Pancreas (tissue), 10 donors: Measurements from ENCODE around the gene LCN10. TPM values are rescaled to one million over a fixed set of nuclear protein-coding genes. Genes with fewer than 3 reads are reported as not detected.
A peak's percentile ranks its signal among the peaks of the same experiment; 100 is the strongest.
"Not testable (repeated sequence)": the region's sequence is repeated elsewhere in the genome, so short reads cannot be mapped to it uniquely, and the experiment has no call there.

ENCODE experiments used
- ATAC-seq, 4 donors: fragments of 200-7000 bp; cut with Tn5 transposase; one replicate each; pipeline versions ENCODE4 v1.8.0 to v1.9.1; 2020; ENCODE audit warnings: mild to moderate bottlenecking in 4 of 4, moderate library complexity in 4 of 4
- DNase-seq, 6 donors: peaks; one replicate each; pipeline ENCODE4 v3.0.0-alpha.2; 2020
- FAIRE-seq: peaks from 2 replicates; lab custom pipeline; 2012; peaks lifted over from hg19 to GRCh38; lab: Jason Lieb, UNC
- H3K27ac ChIP-seq, 4 donors: fragments of 200-600 bp; sonication (generic); 1 replicate in 3 of 4; 2 replicates in 1 of 4; pipeline versions ENCODE4 v1.5.0 to v1.8.0; 2020
- H3K27me3 ChIP-seq, 4 donors: fragments of 200-600 bp; one replicate each; pipeline ENCODE4 v1.8.0; 2021
- H3K36me3 ChIP-seq, 3 donors: fragments of 200-600 bp; sonication (generic) in 1 of 3; one replicate each; pipeline versions ENCODE4 v1.5.0 to v1.8.0; 2020 to 2021
- H3K4me1 ChIP-seq, 3 donors: fragments of 200-600 bp; one replicate each; pipeline ENCODE4 v1.8.0; 2021
- H3K4me3 ChIP-seq, 4 donors: fragments of 200-600 bp; sonication (generic) in 2 of 4; one replicate each; pipeline versions ENCODE4 v1.5.0 to v1.8.0; 2020 to 2021
- H3K9me3 ChIP-seq, 4 donors: fragments of 200-600 bp; one replicate each; pipeline ENCODE4 v1.8.0; 2021
- CTCF ChIP-seq, 4 donors: fragments of 200-600 bp; sonication (generic) in 3 of 4; IDR thresholded peaks; one replicate each; pipeline versions ENCODE4 v1.5.0 to v1.8.0; 2021; ENCODE audit warnings: antibody characterized with exemption in 4 of 4
- WGBS, 2 donors: extraction: QIAGEN DNeasy Blood & Tissue Kit; methylation state at CpG; one replicate each; pipeline ENCODE4 v1.1.7; 2013; 5-methylcytosine and 5-hydroxymethylcytosine counted together
- intact Hi-C, 3 donors: fragments of 100-400 bp; cut with DNase I; formaldehyde crosslinking; loops; one replicate each; pipeline versions ENCODE4 v1.11.1 to v1.14.2; 2022
- polyA plus RNA-seq, 2 donors: library from polyadenylated mRNA; stranded (reverse); fragments of 200-250 nt; gene quantifications; one replicate each; pipeline ENCODE4 v1.2.3, GENCODE V29; 2013
- total RNA-seq, 6 donors: library from RNA; stranded (reverse); fragmentation: NEBNext Ultra II Directional in 4 of 6; extraction: Animal tissue kit (Norgen Biotek cat#: 25700) in 4 of 6; gene quantifications; one replicate each; pipeline versions ENCODE4 v1.2.1 to v1.2.4, GENCODE V29; 2021 to 2023
- donor health status: healthy with polysubstance abuse.
- donor health status: DM: no; HTN: no; CAD: no; lungs with moderate emphysema.
- donor health status: DM: no; HTN: no; CAD: no.
- donor health status: control.
- donor health status: control.
- donor health status: Bipolar disorder and iron deficiency.
- donor health status: DM: yes; HTN: yes; CAD: no.
- donor health status: DM: no; HTN: no; CAD: no.
- donor health status: DM: no; HTN: no; CAD: no.
- donor health status: DM: yes; HTN: yes; CAD: no.

LCN10 gene
- total and polyA plus RNA-seq, 8 donors = 0.16 to 54.0 (median 1.6) TPM

DNA sequence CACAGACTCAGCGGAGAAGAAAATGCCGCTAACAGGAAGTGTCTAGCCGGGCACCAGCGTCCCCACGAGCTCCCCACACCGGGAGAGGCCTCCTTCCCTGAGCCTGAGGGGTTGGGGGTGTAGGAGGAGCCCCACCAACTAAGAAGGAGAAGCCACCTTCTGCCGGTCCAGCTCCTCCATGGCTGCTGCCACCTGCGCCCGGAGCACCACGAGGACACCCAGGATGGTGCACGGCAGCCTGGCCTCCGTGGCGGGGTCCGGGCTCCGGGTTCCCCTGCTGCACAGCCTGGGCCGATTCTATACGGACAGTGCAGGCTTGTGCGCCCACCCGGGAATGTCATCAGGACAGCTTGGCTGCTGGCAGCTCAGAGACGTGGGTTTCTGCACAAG is 15.0 kb upstream of the LCN10 start:
- Histone ChIP-seq H3K27me3 (no peaks in the 10 kb centered on the region), H3K4me3 (no peak overlapping the region), H3K4me1 (no peaks in the 10 kb centered on the region), H3K36me3 (no peaks in the 10 kb centered on the region), H3K27ac (no peak overlapping the region), H3K9me3 (no peaks in the 10 kb centered on the region)
- no peak for ATAC-seq
- no peak for FAIRE-seq
- WGBS, 2 donors = 81 to 87% methylated on average over 20 of the region's 20 CpGs
- no peak for TF ChIP-seq CTCF (IDR thresholded peaks at IDR 0.05)
- intact Hi-C loops = no loop called here
- peak in 1 of 6 donors; percentile 51 for DNase-seq

DNA sequence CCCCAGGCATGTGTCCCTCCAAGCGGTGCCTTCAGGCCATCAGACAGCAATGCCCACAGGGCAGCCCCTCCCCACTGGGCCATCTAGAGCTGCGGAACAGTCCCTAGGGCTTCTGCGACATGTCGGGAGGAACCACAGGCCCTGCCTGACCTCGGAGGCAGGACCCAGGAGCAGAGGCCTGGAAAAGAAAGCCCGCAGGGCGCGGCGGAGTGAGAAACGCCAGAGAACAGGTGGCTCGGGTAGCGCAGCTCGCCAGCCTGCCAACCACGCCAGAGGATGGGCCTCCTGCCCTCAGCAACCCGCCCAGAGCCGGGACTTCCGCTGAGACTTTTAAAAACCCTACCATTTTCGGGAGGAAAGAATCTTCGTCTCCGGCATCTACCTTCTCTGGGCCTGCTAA is 14.6 kb upstream of the LCN10 start:
- DNase-seq (peak in 1 of 6 donors; percentile 46), ATAC-seq (no peak), FAIRE-seq (no peak)
- TF ChIP-seq CTCF (IDR thresholded peaks at IDR 0.05) = no peak
- no peaks in the 10 kb centered on the region for H3K4me1 ChIP-seq
- H3K27me3 ChIP-seq = no peaks in the 10 kb centered on the region
- WGBS, 2 donors = 89 to 91% methylated on average over 19 to 20 of the region's 20 CpGs
- H3K4me3 ChIP-seq = no peak overlapping the region
- intact Hi-C loops = no loop called here
- H3K27ac ChIP-seq = no peak overlapping the region
- no peaks in the 10 kb centered on the region for H3K9me3 ChIP-seq
- H3K36me3 ChIP-seq = no peaks in the 10 kb centered on the region

GRCh38 chr9:136756836-136757235 is 14.1 kb upstream of the LCN10 start:
- 88 to 95% methylated on average over 18 of the region's 18 CpGs for WGBS, 2 donors
- H3K9me3 ChIP-seq = no peaks in the 10 kb centered on the region
- intact Hi-C loops = no loop called here
- no peak overlapping the region for H3K27ac ChIP-seq
- H3K4me1 ChIP-seq = no peaks in the 10 kb centered on the region
- no peak for DNase-seq
- no peaks in the 10 kb centered on the region for H3K27me3 ChIP-seq
- no peak for FAIRE-seq
- ATAC-seq = no peak
- no peak overlapping the region for H3K4me3 ChIP-seq
- H3K36me3 ChIP-seq = no peaks in the 10 kb centered on the region
- TF ChIP-seq CTCF (IDR thresholded peaks at IDR 0.05) = no peak

GRCh38 chr9:136756134-136756438 is 13.3 kb upstream of the LCN10 start:
- Histone ChIP-seq H3K27ac (no peak overlapping the region), H3K27me3 (no peaks in the 10 kb centered on the region), H3K9me3 (no peaks in the 10 kb centered on the region), H3K4me3 (no peak overlapping the region), H3K36me3 (no peaks in the 10 kb centered on the region), H3K4me1 (no peaks in the 10 kb centered on the region)
- FAIRE-seq (no peak), ATAC-seq (no peak), DNase-seq (peak in 1 of 6 donors; percentile 3)
- intact Hi-C loops = no loop called here
- TF ChIP-seq CTCF (IDR thresholded peaks at IDR 0.05) = no peak
- WGBS, 2 donors = 95 to 98% methylated on average over 4 of the region's 4 CpGs

DNA sequence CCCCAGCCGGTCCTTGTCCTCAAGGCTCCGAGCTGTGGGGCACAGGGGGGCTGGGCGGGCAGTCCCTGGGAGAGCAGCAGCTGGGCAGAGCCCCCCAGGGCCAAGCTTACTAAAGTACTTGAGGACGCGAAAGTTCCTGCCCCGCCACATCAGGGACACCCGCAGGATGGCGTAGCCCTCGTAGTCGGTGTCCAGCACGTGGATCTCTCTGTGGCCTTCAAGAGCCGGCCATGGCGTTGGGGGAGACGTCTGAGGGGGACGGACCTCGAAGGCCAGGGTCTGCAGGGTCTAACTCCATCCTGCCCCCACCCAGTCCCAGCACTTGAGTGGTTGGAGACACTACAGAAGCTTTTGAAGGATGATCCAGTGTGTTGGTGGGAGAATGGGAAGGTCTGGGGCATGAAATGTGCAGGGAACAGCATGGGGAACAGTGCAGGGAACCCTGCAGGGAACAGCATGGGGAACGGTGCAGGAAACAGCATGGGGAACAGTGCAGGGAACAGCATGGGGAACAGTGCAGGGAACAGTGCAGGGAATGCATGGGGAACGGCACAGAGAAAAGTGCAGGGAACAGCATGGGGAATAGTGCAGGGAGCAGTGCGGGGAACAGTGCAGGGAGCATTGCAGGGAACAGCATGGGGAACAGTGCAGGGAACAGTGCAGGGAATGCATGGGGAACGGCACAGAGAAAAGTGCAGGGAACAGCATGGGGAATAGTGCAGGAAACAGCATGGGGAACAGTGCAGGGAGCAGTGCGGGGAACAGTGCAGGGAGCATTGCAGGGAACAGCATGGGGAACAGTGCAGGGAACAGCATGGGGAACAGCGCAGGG is 12.8 kb upstream of the LCN10 start:
- H3K4me3 ChIP-seq, H3K27ac ChIP-seq, ATAC-seq, FAIRE-seq, H3K4me1 ChIP-seq, H3K36me3 ChIP-seq, intact Hi-C loops, H3K27me3 ChIP-seq, H3K9me3 ChIP-seq: not testable (repeated sequence)
- 92 to 95% methylated on average over 22 of the region's 22 CpGs for WGBS, 2 donors
- DNase-seq = peak in 1 of 6 donors; percentile 54
